Right lung (tissue), 5 donors: ENCODE results near the gene BMPR1B. TPM values are rescaled to one million over a fixed set of nuclear protein-coding genes. Genes with fewer than 3 reads are reported as not detected.
"Not testable (repeated sequence)": the region's sequence is repeated elsewhere in the genome, so short reads cannot be mapped to it uniquely, and the experiment has no call there.

Experiments used
- DNase-seq, 2 donors: peaks; one replicate each; pipeline ENCODE4 v3.0.0-alpha.2; 2013
- polyA plus RNA-seq, 5 donors: library from polyadenylated mRNA; unstranded; fragments of 120-200 nt; gene quantifications; one replicate each; pipeline versions ENCODE4 v1.2.1 to v1.2.3, GENCODE V29; 2013; ENCODE audit warnings: inconsistent platforms in 1 of 5, low replicate concordance in 1 of 5; ENCODE audit not compliant: insufficient read length in 5 of 5, insufficient read depth in 1 of 5

Gene BMPR1B
- polyA plus RNA-seq, 5 donors, result 0.73 to 1.8 (median 1.1) TPM

DNA sequence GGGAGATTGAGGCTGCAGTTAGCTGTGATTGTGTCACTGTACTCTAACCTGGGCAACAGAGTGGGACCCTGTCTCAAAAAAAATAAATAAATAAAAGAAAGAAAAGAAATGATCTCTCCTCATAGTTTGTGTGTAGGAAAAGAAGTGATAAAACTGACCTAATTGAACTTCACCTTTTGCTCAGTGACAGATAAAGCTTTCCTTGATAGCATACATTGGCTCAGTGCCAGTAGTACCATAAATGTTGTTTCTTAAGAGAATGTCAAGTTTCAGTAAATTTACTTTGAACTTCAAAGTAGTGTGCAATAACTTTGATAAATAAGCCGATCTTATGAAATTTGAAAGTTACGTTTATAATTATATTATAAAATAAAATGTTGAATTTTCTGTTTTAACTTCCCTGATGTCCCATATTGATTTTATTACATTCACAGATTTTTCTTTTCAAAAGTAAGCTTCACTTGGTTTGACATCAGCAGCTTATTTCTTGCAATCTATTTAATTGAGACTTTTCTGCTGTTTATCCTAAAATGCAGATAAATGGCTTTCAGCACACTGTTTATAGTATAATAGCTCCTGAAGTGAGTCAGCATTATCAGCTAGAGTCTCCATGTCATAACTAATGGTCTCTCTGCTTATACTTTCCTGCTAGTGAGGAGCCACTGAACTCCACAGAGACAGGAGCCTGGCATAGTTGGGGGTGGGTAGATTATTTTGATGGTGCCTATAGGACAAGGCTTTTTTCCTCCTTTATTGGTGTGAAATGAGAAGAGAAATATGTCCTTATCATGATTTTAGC, 330.1 kb downstream of the BMPR1B start:
- DNase-seq, result no peak

DNA sequence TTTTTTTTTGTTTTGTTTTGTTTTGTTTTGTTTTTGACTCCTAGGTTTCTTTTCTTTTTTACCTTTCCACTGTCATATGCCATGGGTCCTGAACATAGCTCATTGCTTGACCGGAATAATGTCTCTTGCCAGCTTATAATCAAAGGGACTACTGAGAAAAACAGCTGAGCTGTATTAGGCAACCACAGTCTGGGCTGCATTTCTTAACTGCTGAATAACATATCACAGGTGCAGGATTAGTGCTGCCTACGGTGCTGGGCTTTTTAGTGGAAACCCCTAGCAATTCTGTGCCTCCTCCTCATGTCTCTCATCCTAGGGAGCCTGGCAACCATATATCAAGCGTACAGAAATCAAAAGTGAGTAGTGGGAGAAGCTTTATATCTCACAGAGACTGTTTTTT, 333.5 kb downstream of the BMPR1B start:
- no peak for DNase-seq

DNA sequence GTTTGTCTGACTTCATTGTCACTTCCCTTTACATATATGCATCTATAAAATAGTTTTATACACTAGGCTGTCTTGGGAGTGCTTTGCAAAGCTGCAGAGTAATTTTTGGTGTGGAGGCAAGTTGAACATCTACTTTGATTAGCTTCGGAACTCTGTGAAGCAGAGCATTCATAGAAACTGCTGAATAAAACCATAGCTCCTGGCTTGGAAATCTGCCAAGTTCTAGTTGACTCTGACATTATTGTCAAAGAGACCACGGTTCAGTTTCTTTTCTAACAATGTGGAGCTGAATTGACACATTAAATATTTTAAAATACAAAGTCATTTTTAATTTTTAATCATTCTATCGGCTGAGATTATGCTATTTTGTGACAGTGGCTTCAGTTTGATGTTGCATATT, 335.0 kb downstream of the BMPR1B start:
- DNase-seq, result no peak

DNA sequence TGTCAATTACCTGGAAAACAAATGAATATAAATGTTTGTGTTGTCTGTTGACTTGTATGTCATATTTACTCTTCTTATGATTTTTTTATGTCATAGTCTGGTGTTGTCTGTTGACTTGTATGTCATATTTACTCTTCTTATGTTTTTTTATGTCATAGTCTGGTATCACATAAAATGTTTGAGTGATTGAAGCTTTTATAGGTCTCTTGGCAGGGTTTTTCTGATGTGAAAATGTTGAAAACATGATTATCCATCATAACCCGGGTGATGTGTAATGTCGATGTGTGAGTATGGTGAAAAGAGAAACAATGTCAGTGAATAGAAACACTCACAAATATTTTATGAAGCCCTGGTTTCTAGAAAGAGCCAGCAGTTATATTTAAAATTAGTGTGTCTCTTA, 335.7 kb downstream of the BMPR1B start:
- DNase-seq, result no peak

GRCh38 chr4:95093936-95094929, 336.5 kb downstream of the BMPR1B start:
- no peak for DNase-seq

- no peak for DNase-seq
Observed at GRCh38 chr4:95095348-95095974, 337.7 kb downstream of the BMPR1B start.

DNA sequence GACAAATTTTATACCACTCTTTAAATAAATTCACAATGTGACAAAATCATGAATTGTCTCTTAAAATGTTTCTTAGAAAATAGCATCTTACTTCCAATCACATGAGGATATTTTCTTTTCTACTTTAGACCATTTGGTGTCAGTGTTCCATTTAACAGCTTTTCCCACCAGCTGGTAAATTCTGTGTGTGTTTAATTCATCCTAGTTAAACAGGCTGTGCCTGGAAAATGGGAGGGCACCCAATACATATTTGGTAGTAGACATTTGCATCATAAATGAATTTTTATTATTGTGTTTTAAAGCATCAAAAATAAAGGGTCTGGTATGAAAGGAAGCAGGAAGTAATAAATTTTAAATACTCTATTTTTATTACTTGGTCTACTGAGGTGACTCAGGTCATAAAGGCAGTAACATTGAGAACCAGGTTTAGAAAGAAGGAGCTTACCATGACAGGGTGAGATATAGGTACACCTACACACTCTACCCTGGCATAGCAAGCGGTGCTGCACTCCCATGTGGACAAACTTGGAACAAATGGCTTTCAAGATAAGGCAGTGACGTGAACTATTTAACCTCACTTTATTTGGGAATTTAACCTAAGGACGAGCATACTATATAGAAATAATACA, 344.5 kb downstream of the BMPR1B start:
- DNase-seq, result no peak

DNA sequence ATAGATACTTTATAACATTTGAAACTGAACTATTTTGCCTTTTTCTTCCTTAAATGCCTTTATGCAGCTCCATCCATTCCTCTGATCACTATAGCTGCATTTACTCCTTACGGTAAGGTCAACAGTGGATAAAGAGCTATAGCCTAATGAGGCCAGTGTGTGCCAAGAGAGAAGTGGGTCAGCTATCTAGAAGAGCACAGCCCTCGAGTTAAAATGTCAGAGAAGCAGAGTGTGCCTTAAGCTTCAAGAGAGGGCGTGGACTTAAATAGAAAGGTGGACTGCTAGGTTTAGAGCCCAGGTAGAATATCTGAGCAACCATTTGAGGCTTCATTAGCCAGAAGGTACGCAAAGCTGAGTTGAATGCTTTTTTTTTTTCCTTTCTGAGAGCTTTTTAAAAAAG, 347.4 kb downstream of the BMPR1B start:
- DNase-seq, result no peak

- no peak for DNase-seq
Observed at GRCh38 chr4:95105983-95106382, 348.2 kb downstream of the BMPR1B start.

- no peak for DNase-seq
Observed at GRCh38 chr4:95106408-95106928, 348.7 kb downstream of the BMPR1B start.

GRCh38 chr4:95107004-95107403, 349.2 kb downstream of the BMPR1B start:
- no peak for DNase-seq

DNA sequence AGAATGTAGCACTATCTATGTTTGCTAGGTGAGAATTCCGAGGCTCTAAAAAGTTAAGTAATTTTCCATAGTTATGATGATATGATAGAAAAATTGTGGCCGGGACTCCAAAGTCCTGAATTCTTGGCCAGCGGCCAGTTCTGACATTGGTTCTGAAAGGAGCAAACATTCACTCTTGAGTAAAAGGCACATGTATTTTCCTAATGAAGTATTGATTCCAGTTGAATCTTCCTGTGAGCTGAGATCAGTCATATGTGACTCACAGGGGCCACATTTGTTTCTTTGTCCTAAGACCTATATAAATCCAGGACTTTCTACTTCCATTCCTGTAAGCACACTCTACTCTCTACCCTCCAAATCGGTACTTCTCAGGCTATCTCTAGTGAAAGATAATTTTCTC, 349.9 kb downstream of the BMPR1B start:
- no peak for DNase-seq

DNA sequence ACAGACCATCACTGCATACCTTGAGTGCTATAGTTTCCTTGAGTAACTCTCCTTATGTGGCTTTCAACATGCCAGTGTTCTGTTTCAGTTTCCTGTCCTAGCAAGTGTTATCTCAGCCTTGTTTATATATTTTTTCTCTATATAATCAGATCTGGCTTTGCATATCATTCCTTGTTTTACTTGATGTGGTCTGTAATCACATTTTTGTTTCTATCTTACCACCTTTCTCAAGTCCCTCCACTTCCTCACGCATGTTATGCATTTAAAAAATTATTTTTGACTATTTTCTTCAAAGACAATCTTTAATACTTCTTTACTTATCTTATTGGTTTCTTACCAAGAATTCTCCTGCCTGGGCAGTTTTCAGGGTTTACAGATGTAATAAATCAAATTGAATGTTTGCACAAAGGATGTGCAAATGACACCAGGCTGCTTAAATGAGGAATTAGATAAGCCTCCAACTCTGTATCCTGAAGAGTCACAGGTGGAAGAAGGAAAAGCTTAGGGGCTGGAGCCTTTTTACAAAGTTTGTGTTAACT, 351.2 kb downstream of the BMPR1B start:
- DNase-seq, result no peak

GRCh38 chr4:95114521-95114920, 356.8 kb downstream of the BMPR1B start:
- DNase-seq, result no peak

GRCh38 chr4:95118497-95118896, 360.7 kb downstream of the BMPR1B start:
- DNase-seq, result no peak

- DNase-seq, result no peak
Observed at GRCh38 chr4:95120456-95120855, 362.7 kb downstream of the BMPR1B start.

- no peak for DNase-seq
Observed at GRCh38 chr4:95122001-95122400, 364.2 kb downstream of the BMPR1B start.

- peak; percentile 11 to 24 for DNase-seq
Observed at GRCh38 chr4:95124906-95125504, 367.2 kb downstream of the BMPR1B start.

DNA sequence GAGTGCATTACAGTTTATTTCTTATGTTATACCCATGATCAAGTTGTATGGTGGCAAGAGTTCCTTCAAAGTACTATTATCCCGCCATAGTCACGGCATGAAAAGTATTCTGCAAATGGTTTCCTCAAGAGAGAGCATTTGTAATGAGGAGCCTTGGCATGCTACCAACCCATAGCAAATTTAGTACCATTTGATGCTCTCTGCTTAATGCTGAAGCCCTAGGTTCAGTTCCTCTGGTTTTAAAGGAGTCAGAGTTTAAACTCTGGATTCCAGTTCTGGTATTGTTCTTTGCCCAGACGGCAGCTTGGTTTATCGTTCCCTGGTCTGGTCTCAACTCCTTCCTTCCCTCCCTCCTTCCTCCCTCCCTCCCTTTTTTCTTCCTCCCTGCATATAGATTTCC, 371.3 kb downstream of the BMPR1B start:
- DNase-seq, result no peak

DNA sequence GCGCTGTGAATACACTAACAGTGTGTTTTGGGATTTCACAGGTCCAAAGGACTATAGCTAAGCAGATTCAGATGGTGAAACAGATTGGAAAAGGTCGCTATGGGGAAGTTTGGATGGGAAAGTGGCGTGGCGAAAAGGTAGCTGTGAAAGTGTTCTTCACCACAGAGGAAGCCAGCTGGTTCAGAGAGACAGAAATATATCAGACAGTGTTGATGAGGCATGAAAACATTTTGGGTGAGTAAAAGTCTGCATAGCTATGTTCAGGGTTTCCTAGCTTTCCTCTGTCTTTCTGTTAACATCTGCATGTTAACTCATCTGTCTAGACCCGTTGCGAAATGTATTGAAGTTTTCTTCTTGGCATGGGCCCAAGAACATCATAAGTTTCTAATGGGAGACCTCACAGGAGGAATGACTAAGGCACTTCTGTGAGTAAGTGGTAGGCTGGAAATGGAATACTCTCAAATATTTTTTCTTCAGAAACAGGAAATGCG, 372.1 kb downstream of the BMPR1B start:
- peak; percentile 67 for DNase-seq

DNA sequence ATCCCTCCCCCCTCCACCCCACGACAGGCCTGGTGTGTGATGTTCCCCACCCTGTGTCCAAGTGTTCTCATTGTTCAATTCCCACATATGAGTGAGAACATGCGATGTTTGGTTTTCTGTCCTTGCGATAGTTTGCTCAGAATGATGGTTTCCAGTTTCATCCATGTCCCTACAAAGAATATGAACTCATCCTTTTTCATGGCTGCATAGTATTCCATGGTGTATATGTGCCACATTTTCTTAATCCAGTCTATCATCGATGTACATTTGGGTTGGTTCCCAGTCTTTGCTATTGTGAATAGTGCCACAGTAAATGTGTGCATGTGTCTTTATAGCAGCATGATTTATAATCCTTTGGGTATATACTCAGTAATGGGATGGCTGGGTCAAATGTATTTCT, 376.3 kb downstream of the BMPR1B start:
- DNase-seq, result not testable (repeated sequence)
